ENCODE measurements around the gene ZNF70. TPM values are rescaled to one million over a fixed set of nuclear protein-coding genes. Genes with fewer than 3 reads are reported as not detected.

Gene ZNF70
- total RNA-seq, 1 experiment from 2014 or later: 3.2 TPM

DNA sequence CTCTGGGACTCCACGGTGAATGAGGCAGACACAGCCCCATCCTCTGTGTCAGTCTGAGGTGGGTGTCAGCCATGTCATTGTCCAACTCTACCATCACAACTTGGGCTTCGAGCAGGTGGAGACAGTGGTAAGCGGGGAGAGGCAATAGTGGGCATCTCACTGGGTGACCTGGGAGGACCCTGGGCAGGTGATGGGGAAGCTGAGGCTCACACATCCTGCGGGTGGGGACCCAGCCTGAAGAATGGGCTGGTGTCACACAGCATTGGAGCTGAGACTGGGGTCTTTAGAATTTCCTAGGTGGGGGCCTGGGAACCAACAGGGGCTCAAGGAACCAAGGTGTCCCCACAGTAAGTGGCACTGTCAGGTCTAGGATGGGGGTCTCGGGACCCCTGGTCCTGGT lies 28.8 kb upstream of the ZNF70 start (continued):
- no peak for TF ChIP-seq EZH2 (IDR thresholded peaks at IDR 0.05)
- no peak for TF ChIP-seq SRF (IDR thresholded peaks at IDR 0.05; ENCODE audit: low read depth)
- TF ChIP-seq, protein P1, sequence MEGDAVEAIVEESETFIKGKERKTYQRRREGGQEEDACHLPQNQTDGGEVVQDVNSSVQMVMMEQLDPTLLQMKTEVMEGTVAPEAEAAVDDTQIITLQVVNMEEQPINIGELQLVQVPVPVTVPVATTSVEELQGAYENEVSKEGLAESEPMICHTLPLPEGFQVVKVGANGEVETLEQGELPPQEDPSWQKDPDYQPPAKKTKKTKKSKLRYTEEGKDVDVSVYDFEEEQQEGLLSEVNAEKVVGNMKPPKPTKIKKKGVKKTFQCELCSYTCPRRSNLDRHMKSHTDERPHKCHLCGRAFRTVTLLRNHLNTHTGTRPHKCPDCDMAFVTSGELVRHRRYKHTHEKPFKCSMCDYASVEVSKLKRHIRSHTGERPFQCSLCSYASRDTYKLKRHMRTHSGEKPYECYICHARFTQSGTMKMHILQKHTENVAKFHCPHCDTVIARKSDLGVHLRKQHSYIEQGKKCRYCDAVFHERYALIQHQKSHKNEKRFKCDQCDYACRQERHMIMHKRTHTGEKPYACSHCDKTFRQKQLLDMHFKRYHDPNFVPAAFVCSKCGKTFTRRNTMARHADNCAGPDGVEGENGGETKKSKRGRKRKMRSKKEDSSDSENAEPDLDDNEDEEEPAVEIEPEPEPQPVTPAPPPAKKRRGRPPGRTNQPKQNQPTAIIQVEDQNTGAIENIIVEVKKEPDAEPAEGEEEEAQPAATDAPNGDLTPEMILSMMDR (IDR thresholded peaks at IDR 0.05 in 2 of 3, conservative IDR thresholded peaks at IDR 0.05 in 1 of 3; ENCODE audit: borderline replicate concordance in 1 of 3, insufficient read depth in 1 of 3, low read depth in 2 of 3, low read length in 2 of 3): no peak
- no peak for TF ChIP-seq SP1 (IDR thresholded peaks at IDR 0.05; ENCODE audit: low read depth)
- TF ChIP-seq EGR1 (IDR thresholded peaks at IDR 0.05; ENCODE audit: low read depth): no peak
- TF ChIP-seq YY1 (IDR thresholded peaks at IDR 0.05; ENCODE audit: extremely low read depth, insufficient replicate concordance, low read depth, low read length): no peak
- TF ChIP-seq SIN3A (IDR thresholded peaks at IDR 0.05; ENCODE audit: low read depth): no peak
- no peak for TF ChIP-seq CEBPB (IDR thresholded peaks at IDR 0.05; ENCODE audit: low read depth)
- TF ChIP-seq, protein P2, sequence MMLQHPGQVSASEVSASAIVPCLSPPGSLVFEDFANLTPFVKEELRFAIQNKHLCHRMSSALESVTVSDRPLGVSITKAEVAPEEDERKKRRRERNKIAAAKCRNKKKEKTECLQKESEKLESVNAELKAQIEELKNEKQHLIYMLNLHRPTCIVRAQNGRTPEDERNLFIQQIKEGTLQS (IDR thresholded peaks at IDR 0.05): no peak

DNA sequence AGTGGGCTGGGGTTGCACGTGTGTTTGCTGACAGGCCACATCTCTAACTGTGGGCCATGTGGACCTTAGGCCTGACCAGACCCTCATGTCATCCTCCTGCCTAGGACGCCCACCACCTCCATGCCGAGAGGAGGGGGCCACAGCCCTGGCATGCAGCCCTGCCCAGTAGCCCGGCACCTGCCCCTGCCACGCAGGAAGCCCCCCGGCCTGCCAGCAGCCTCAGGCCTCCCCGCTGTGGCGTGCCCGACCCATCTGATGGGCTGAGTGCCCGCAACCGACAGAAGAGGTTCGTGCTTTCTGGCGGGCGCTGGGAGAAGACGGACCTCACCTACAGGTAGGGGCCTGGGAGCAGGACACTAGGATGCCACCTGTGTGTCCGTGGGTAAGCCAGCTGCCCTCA lies 28.2 kb upstream of the ZNF70 start:
- Histone ChIP-seq H3K9me3 (ENCODE audit: control insufficient read depth in 1 of 2, insufficient read depth in 1 of 2, low read depth in 1 of 2, low read length in 2 of 2) (no peaks in the 10 kb centered on the region), H3K79me2 (ENCODE audit: insufficient read depth, low read length) (no peaks in the 10 kb centered on the region), H3K36me3 (ENCODE audit: control insufficient read depth in 1 of 2, insufficient read depth in 2 of 2, low read length in 2 of 2) (no peaks in the 10 kb centered on the region), H3K4me2 (ENCODE audit: low read length) (no peak overlapping the region), H3K9ac (ENCODE audit: low read length) (no peak overlapping the region), H3K4me3 (replicated peaks in 1 of 2; ENCODE audit: low read depth in 1 of 2, low read length in 2 of 2) (no peak overlapping the region), H4K20me1 (ENCODE audit: insufficient read depth) (no peaks in the 10 kb centered on the region), H2AFZ (ENCODE audit: low read depth, low read length, poor library complexity, severe bottlenecking) (no peak overlapping the region), H3K27me3 (ENCODE audit: insufficient read depth, low read length) (no peaks in the 10 kb centered on the region), H3K27ac (ENCODE audit: low read depth, low read length) (no peak overlapping the region), H3K4me1 (ENCODE audit: control insufficient read depth in 1 of 2, insufficient read depth in 2 of 2, low read length in 2 of 2) (peaks cover 20 to 36% of the 10 kb centered on the region in 2 experiments), H3K9me2 (ENCODE audit: insufficient read depth) (no peaks in the 10 kb centered on the region)
- DNase-seq (ENCODE audit: low read depth, low spot score) (no peak), ATAC-seq (no peak)
- intact Hi-C loops (cut with micrococcal nuclease): no loop called here
- ChIA-PET POLR2A (no interaction called here), CTCF (no interaction called here), RAD21 (ENCODE audit: low non-redundant PET in 1 of 2, low total read pairs in 2 of 2, uncharacterized antibody in 2 of 2, unreplicated experiment in 2 of 2) (no interaction called here)
- BruUV-seq (replicated peaks): no TSS peak
- TF ChIP-seq, protein P3, sequence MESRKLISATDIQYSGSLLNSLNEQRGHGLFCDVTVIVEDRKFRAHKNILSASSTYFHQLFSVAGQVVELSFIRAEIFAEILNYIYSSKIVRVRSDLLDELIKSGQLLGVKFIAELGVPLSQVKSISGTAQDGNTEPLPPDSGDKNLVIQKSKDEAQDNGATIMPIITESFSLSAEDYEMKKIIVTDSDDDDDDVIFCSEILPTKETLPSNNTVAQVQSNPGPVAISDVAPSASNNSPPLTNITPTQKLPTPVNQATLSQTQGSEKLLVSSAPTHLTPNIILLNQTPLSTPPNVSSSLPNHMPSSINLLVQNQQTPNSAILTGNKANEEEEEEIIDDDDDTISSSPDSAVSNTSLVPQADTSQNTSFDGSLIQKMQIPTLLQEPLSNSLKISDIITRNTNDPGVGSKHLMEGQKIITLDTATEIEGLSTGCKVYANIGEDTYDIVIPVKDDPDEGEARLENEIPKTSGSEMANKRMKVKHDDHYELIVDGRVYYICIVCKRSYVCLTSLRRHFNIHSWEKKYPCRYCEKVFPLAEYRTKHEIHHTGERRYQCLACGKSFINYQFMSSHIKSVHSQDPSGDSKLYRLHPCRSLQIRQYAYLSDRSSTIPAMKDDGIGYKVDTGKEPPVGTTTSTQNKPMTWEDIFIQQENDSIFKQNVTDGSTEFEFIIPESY (IDR thresholded peaks at IDR 0.05; ENCODE audit: extremely low read depth, insufficient replicate concordance, low read length): no peak
- TF ChIP-seq ZFX (IDR thresholded peaks at IDR 0.05) (no peak), FOSL1 (IDR thresholded peaks at IDR 0.05; ENCODE audit: low read depth) (no peak), TCF7L2 (IDR thresholded peaks at IDR 0.05; ENCODE audit: borderline replicate concordance, extremely low read depth, insufficient read depth, insufficient read length) (no peak), SRF (IDR thresholded peaks at IDR 0.05; ENCODE audit: low read depth) (no peak), ELF1 (IDR thresholded peaks at IDR 0.05; ENCODE audit: borderline replicate concordance, low read depth) (no peak), POLR2AphosphoS5 (IDR thresholded peaks at IDR 0.05; ENCODE audit: low read depth, low read length) (no peak), ZNF274 (IDR thresholded peaks at IDR 0.05; ENCODE audit: low read depth, low read length) (no peak), SIN3A (IDR thresholded peaks at IDR 0.05; ENCODE audit: low read depth) (no peak)
